HG02938 (cell line): ENCODE results near the gene SEMA3D.

Experiments used
- ATAC-seq: cut with Tn5 transposase; IDR thresholded peaks from one replicate; pipeline ENCODE4 v1.9.1; 2021; ENCODE audit warnings: mild to moderate bottlenecking, moderate library complexity; ENCODE audit not compliant: unreplicated experiment

Gene SEMA3D

GRCh38 chr7:85039196-85039923 lies 147.5 kb downstream of the SEMA3D start:
- peak; percentile 85 for ATAC-seq

- no peak for ATAC-seq
Measured at GRCh38 chr7:85038466-85038865, 148.4 kb downstream of the SEMA3D start.

GRCh38 chr7:85033263-85033662 lies 153.6 kb downstream of the SEMA3D start:
- no peak for ATAC-seq

DNA sequence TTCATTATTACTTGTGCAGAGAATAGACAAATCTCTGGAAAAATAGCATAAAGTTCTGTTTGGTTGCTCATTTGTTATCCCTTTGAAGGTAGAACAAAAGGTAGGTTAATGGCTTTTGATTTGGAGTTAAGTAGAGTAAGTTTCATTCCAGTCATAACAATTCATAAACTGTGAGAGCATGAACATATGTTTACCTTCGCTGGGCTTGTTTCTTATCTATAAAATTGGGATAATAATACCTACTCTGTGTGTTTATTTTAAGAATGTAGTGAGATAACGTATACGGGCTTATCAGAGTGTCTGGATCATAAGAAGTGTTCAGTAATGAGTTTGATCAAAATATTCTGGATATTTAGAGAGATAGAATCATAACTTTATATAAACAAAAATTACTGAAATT lies 155.4 kb downstream of the SEMA3D start:
- ATAC-seq: no peak

- ATAC-seq: peak; percentile 69
Measured at GRCh38 chr7:85030893-85031292, 156.0 kb downstream of the SEMA3D start.

DNA sequence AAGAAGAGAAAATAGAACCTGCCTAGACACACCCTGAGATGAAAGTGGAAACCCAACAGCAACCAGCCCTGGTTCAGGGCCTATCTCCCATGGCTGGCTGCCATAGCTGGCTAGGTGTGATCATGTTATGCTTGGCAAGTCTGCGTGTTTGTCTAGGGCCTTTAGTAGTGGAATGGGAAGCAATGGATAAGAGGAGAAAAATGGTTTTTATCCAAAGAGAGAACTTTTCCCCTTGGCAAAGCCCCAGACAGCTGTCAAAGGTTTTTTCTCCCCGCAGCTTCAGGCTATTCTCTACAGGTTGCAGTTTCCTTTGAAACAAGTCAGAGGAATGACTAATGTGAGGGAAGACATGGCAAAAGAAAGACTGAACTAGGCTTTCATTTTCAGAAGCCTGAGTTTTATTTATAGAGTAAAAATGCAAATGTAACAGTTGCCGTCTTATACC lies 161.5 kb downstream of the SEMA3D start:
- ATAC-seq: no peak

DNA sequence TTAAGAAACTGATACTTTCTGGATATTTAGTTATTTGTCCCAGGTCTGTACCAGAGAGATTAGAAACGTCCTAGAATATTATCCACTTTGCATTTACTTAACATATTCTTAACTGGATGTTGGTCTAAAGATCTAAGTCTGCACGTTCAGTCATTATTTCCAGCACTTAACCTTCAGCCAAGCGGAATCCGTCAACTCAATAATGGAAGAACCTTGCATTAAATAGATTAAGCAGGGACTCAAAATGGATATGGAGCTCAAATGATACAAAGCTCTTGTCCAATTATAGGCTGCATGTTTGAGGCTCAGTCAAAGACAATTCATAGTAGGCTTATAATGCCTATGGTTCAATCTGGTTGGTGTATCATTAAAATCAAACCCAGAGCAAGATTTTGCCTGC lies 162.9 kb downstream of the SEMA3D start:
- no peak for ATAC-seq

GRCh38 chr7:85023066-85023712 lies 163.7 kb downstream of the SEMA3D start:
- no peak for ATAC-seq

DNA sequence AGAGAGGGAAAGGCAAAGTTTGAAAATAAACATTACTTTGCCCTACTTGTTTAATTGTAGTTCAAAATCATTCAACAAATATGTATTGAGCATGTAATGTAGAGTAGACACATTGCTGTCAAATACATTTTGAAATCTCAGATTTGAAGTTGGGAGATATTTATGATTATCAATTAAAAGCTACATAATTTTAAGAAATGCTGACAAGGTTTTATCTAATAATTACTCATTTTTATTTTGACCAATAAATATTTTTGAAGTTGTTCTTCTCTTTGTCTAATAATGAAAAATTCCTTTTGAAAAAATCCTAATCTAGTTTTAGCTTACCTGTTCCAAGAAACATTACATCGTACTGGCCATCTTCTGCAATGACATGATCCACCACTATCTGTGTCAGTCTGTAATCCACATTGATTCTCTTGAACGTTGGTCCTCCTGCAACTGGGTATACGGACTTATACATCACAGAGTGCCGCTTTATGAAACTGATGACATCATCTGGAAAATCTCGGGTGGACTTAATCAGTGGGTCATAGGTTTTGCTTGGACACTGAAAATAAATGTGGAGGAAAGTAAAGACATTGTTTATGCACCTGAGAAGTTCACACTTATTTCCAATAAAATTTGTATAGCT lies 164.7 kb downstream of the SEMA3D start:
- ATAC-seq: no peak

DNA sequence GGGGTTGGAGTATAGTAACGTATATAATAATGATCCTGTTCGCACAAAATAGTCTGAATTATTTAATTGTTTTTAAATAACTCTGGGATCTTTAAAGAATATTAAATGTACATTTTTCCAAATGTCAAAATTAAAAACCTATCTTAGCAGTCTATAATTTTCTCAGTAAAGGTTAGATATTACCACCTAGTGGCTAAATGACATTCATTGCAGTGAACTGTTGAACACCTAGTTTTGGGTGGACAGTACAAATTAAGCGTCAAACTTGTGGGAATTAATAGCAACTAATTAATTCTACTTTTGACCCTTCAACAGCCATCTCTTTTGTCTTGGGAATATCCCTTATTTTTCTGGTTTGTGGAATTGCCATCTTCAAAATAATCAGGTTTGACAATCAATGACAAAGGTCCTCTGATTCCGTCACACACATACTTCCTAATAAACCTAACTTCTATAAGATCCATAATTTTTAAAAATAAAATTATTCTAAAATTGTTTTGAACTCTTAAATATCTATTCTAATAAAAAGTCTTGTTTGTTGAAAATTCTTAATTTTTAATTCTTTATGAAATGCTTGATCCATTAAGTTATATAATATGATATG lies 165.7 kb downstream of the SEMA3D start:
- no peak for ATAC-seq

DNA sequence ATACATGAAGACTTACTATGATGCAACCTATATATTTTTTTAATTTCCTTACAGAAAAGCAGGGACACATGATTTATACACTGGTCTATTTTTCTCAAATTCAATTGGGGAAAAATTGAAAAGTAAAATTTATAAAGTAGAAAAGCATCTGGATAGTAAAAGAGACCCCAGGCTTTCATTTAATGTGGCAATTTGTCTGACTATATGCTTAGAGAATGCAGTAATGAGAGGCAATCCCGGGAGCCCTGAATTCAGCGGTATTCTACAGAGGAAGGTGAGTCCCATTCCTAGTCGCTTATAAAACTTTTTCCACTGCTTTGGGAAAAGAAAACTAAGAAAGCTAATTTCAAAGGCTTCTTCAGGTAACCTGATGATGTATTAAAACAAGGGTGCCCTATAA lies 167.1 kb downstream of the SEMA3D start:
- no peak for ATAC-seq

- no peak for ATAC-seq
Measured at GRCh38 chr7:85019176-85019575, 167.7 kb downstream of the SEMA3D start.

DNA sequence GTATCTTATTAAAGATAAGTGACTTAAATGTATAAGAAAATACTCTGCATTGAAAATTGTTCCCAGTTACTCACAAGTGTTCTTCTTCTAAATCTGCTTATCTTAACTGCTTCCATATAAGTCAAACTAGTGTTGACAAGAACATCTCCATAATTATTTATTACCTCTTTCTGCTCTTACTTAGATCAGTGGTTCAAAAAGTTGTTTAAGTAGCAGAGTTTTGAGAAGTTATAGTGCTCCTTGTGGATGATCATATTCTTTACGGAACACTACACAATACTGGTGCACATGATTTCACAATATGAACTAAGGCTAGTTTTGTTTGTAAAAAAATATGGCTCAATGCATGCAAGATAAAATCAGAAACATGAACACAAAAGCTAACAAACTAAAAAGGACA lies 168.4 kb downstream of the SEMA3D start:
- ATAC-seq: no peak

DNA sequence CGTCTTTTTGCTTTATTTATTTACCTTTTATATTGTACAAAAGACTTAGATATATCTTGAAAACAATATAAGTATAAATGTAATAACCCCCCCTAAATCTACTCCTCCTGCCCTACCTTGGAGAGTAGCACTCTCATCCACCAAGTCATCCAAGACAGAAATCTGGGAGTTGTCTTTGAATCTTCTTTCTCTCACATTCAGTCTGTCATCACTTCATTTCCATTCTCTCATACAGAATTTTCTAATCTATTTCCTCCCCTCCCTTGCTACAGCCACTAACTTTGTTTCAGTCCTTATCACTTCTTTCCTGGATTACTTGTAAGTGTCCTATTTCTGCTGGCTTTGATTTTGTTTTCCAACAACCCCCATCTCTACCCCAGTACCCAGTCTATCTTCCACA lies 170.6 kb downstream of the SEMA3D start:
- ATAC-seq: no peak

GRCh38 chr7:85014936-85015660 lies 171.8 kb downstream of the SEMA3D start:
- ATAC-seq: no peak

- no peak for ATAC-seq
Measured at GRCh38 chr7:85011127-85011526, 175.7 kb downstream of the SEMA3D start.

DNA sequence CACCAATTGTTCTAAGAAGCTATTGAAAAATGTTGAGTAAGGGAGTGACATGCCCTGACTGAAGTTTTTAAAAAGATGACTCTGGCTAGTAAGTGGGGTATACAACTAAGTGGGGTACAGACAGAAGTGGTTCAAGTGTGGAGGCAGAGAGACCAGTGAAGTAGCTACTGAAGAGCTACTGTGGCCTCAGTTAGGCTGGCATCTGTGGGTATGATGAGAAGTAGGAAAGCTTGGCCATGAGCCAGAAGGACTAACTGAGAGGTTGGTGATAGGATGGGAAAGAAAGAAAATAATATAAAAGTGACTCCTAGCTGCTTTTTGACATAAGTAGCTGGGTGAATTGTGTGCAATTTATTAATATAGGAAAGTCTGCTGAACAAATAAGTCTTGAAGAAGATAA lies 176.6 kb downstream of the SEMA3D start:
- no peak for ATAC-seq

GRCh38 chr7:85006754-85007153 lies 180.1 kb downstream of the SEMA3D start:
- no peak for ATAC-seq

DNA sequence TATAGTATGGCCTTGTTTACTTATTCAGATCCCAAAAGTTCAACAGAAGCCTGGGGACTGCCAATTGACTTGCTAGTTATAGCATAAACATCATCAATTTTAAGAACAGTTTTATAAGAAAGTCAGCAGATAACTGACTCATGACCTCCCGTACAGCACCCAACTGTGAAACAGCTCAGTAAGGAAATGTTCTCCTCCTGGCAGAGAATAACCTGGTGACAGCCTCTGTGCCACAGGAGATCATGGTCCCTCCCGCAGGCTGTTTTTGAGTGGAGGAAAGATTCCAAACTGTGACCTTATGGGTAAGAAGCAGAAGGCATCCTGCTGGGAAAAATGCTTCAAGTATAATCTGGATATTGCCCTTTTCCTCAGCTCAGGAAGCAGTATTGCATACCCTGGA lies 182.5 kb downstream of the SEMA3D start:
- no peak for ATAC-seq

GRCh38 chr7:85001495-85002345 lies 185.1 kb downstream of the SEMA3D start:
- no peak for ATAC-seq
